Esophagus muscularis mucosa (tissue), 4 donors: ENCODE measurements around the gene HRH2. TPM values are rescaled to one million over a fixed set of nuclear protein-coding genes. Genes with fewer than 3 reads are reported as not detected.

Experiments
- DNase-seq: peaks from one replicate; pipeline ENCODE4 v3.0.0-alpha.2; 2017; ENCODE audit errors: extremely low spot score
- H3K27ac ChIP-seq, 4 donors: fragments of 200-600 bp; sonication (generic); replicated peaks in 1 of 4; 1 replicate in 3 of 4; 2 replicates in 1 of 4; pipeline ENCODE4 v1.5.1; 2016 to 2019; ENCODE audit warnings: mild to moderate bottlenecking in 1 of 4
- H3K27me3 ChIP-seq, 4 donors: fragments of 200-600 bp; sonication (generic); one replicate each; pipeline versions ENCODE4 v1.5.1 to v1.6.0; 2016 to 2019
- H3K36me3 ChIP-seq, 4 donors: fragments of 200-600 bp; sonication (generic); one replicate each; pipeline ENCODE4 v1.5.1; 2016 to 2019
- H3K4me1 ChIP-seq, 4 donors: fragments of 200-600 bp; sonication (generic); one replicate each; pipeline ENCODE4 v1.5.1; 2016 to 2019
- H3K4me3 ChIP-seq, 4 donors: fragments of 200-600 bp; sonication (generic); 1 replicate in 2 of 4; 2 replicates in 2 of 4; pipeline ENCODE4 v1.5.1; 2016 to 2019; ENCODE audit warnings: mild to moderate bottlenecking in 4 of 4, moderate library complexity in 1 of 4
- H3K9me3 ChIP-seq, 4 donors: fragments of 200-600 bp; sonication (generic); 1 replicate in 3 of 4; 2 replicates in 1 of 4; pipeline ENCODE4 v1.5.1; 2016 to 2019
- CTCF ChIP-seq, 3 experiments: fragments of 200-600 bp in 2 of 3; fragments of 450-650 bp in 1 of 3; sonication (generic) in 2 of 3; IDR thresholded peaks; one replicate each; pipeline ENCODE4 v1.5.1; 2017 to 2019; ENCODE audit warnings: antibody characterized with exemption in 3 of 3, mild to moderate bottlenecking in 2 of 3, moderate library complexity in 1 of 3
- EP300 ChIP-seq: sonication (generic); formaldehyde crosslinking; IDR thresholded peaks from one replicate; pipeline ENCODE4 v1.6.1; 2017; ENCODE audit warnings: antibody characterized with exemption
- POLR2A ChIP-seq: fragments of 450-650 bp; IDR thresholded peaks from one replicate; pipeline ENCODE4 v1.6.1; 2017; ENCODE audit warnings: antibody characterized with exemption, moderate library complexity, mild to moderate bottlenecking, low read depth
- POLR2AphosphoS5 ChIP-seq, 2 donors: sonication (generic); formaldehyde crosslinking; IDR thresholded peaks; one replicate each; pipeline ENCODE4 v1.6.1; 2017; ENCODE audit warnings: antibody characterized with exemption in 2 of 2
- WGBS: methylation state at CpG from one replicate; pipeline ENCODE4 v1.1.5; 2018; 5-methylcytosine and 5-hydroxymethylcytosine counted together
- intact Hi-C: fragments of 100-400 bp; cut with DNase I; formaldehyde crosslinking; loops from one replicate; pipeline ENCODE4 v1.15.1; 2023
- total RNA-seq, 4 donors: library from RNA; depleted of rRNA; stranded (reverse); fragments of >200 nt; gene quantifications; one replicate each; pipeline versions ENCODE4 v1.1.0 to v1.2.1, GENCODE V29; 2016

Gene HRH2
- total RNA-seq, 4 donors from 2014 or later: 1.9 to 10.9 (median 2.8) TPM

- intact Hi-C loops: loop anchor here (5.0 kb wide), 1 partner anchor 844 kb away; no protein-coding TSS in a partner anchor
- no peak overlapping the region for H3K27ac ChIP-seq
- H3K9me3 ChIP-seq: peaks cover 0 to 7% (median 3%) of the 10 kb centered on the region in 4 donors
- no peak for DNase-seq
- TF ChIP-seq EP300: no peak
- TF ChIP-seq POLR2A: no peak
- TF ChIP-seq CTCF (IDR thresholded peaks at IDR 0.05): no peak
- no peak for TF ChIP-seq POLR2AphosphoS5 (IDR thresholded peaks at IDR 0.05)
- WGBS: 85% methylated on average over 6 of the region's 6 CpGs
- H3K4me3 ChIP-seq: no peak overlapping the region
- H3K36me3 ChIP-seq: no peaks in the 10 kb centered on the region
- peaks cover 0 to 9% (median 8%) of the 10 kb centered on the region in 4 donors for H3K4me1 ChIP-seq
- H3K27me3 ChIP-seq: peaks cover 0 to 84% (median 9%) of the 10 kb centered on the region in 4 donors
These were observed 75.1 kb downstream of the HRH2 start for GRCh38 chr5:175733017-175733416.

DNA sequence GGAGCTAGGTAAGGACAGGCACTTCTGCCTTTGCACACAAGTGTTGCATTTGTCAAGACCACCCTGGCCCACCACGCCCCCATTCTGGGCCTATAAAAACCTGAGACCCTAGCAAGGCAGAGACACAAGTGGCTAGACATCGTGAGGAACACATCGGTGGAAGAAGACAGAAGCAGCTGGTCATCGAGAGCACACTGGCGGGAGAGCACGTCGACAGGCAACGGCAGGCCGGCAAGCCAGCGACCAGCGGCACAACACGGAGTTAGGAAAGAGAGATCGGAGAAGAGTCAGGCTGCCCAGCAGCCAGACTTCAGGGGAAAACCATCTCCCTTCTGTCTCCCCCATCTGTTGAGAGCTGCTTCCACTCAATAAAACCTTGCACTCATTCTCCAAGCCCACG, 76.1 kb downstream of the HRH2 start:
- H3K9me3 ChIP-seq: peaks cover 0 to 7% (median 3%) of the 10 kb centered on the region in 4 donors
- no peaks in the 10 kb centered on the region for H3K36me3 ChIP-seq
- no peak for DNase-seq
- TF ChIP-seq POLR2A (no peak), POLR2AphosphoS5 (IDR thresholded peaks at IDR 0.05) (no peak), CTCF (IDR thresholded peaks at IDR 0.05) (no peak), EP300 (no peak)
- H3K27ac ChIP-seq: no peak overlapping the region
- peaks cover 0 to 9% (median 8%) of the 10 kb centered on the region in 4 donors for H3K4me1 ChIP-seq
- H3K27me3 ChIP-seq: peaks cover 0 to 82% (median 6%) of the 10 kb centered on the region in 4 donors
- no peak overlapping the region for H3K4me3 ChIP-seq
- intact Hi-C loops: loop anchor here (5.0 kb wide), 1 partner anchor 843 kb away; no protein-coding TSS in a partner anchor
- 72% methylated on average over 3 of the region's 14 CpGs for WGBS

DNA sequence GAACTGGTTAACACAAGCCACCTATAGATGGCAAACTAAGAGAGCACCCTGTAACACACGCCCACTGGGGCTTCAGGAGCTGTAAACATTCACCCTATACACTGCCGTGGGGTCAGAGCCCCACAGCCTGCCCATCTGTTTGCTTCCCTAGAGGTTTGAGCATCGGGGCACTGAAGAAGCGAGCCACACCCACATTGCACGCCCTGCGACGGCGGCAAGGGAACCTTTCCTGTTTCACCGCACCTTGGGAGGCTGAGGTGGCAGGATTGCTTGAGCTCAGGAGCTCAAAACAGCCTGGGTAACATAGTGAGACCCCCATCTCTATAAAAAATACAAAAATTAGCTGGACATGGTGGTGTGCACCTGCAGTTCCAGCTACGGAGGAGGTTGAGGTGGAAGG, 76.6 kb downstream of the HRH2 start:
- H3K4me1 ChIP-seq: peaks cover 0 to 6% (median 5%) of the 10 kb centered on the region in 4 donors
- no peak overlapping the region for H3K4me3 ChIP-seq
- intact Hi-C loops: loop anchor here (5.0 kb wide), 1 partner anchor 843 kb away; no protein-coding TSS in a partner anchor
- WGBS: 76% methylated on average over 9 of the region's 10 CpGs
- no peak for DNase-seq
- peaks cover 0 to 7% (median 3%) of the 10 kb centered on the region in 4 donors for H3K9me3 ChIP-seq
- H3K27ac ChIP-seq: no peak overlapping the region
- TF ChIP-seq POLR2A (no peak), EP300 (no peak), POLR2AphosphoS5 (IDR thresholded peaks at IDR 0.05) (no peak), CTCF (IDR thresholded peaks at IDR 0.05) (no peak)
- H3K36me3 ChIP-seq: no peaks in the 10 kb centered on the region
- H3K27me3 ChIP-seq: peaks cover 0 to 77% (median under 1%) of the 10 kb centered on the region in 4 donors

- no peak for DNase-seq
- intact Hi-C loops: no loop called here
- Histone ChIP-seq H3K4me1 (no peaks in the 10 kb centered on the region), H3K9me3 (peaks cover 0 to 7% (median 3%) of the 10 kb centered on the region in 4 donors), H3K36me3 (no peaks in the 10 kb centered on the region), H3K27me3 (peaks cover 0 to 75% (median 0%) of the 10 kb centered on the region in 4 donors), H3K27ac (no peak overlapping the region), H3K4me3 (no peak overlapping the region)
- TF ChIP-seq POLR2AphosphoS5 (IDR thresholded peaks at IDR 0.05) (no peak), POLR2A (no peak), EP300 (no peak), CTCF (IDR thresholded peaks at IDR 0.05) (no peak)
- WGBS: 67% methylated on average over 11 of the region's 11 CpGs
These were observed 77.8 kb downstream of the HRH2 start for GRCh38 chr5:175735701-175736100.

- H3K27me3 ChIP-seq: peaks cover 0 to 77% (median 0%) of the 10 kb centered on the region in 4 donors
- 75% methylated on average over 2 of the region's 4 CpGs for WGBS
- no peak overlapping the region for H3K4me3 ChIP-seq
- DNase-seq: no peak
- TF ChIP-seq EP300: no peak
- TF ChIP-seq POLR2A: no peak
- no peak for TF ChIP-seq CTCF (IDR thresholded peaks at IDR 0.05)
- no peak for TF ChIP-seq POLR2AphosphoS5 (IDR thresholded peaks at IDR 0.05)
- H3K9me3 ChIP-seq: peaks cover 0 to 7% (median 3%) of the 10 kb centered on the region in 4 donors
- no peak overlapping the region for H3K27ac ChIP-seq
- no peaks in the 10 kb centered on the region for H3K4me1 ChIP-seq
- no peaks in the 10 kb centered on the region for H3K36me3 ChIP-seq
- intact Hi-C loops: no loop called here
These were observed 78.8 kb downstream of the HRH2 start for GRCh38 chr5:175736652-175737051.
